ENCODE data around the gene VPS54.
A peak's percentile ranks its signal among the peaks of the same experiment; 100 is the strongest.

Gene VPS54

GRCh38 chr2:64052463-64053241, 33.4 kb upstream of the VPS54 start:
- H3K36me3 ChIP-seq (ENCODE audit: control insufficient read depth in 2 of 2, insufficient read depth in 2 of 2, low read length in 2 of 2) = no peaks in the 10 kb centered on the region
- H3K27ac ChIP-seq (ENCODE audit: low read depth in 2 of 2, low read length in 2 of 2) = no peak overlapping the region
- no peaks in the 10 kb centered on the region for H3K27me3 ChIP-seq (ENCODE audit: control insufficient read depth in 2 of 2, insufficient read depth in 2 of 2, low read length in 2 of 2)
- no peak overlapping the region for H3K4me3 ChIP-seq (ENCODE audit: low read length in 2 of 2)
- peaks cover 3% of the 10 kb centered on the region in 2 donors for H3K4me1 ChIP-seq (ENCODE audit: control insufficient read depth in 2 of 2, insufficient read depth in 2 of 2, low read length in 2 of 2)
- no peaks in the 10 kb centered on the region for H3K9me3 ChIP-seq (ENCODE audit: control insufficient read depth in 2 of 2, low read length in 2 of 2)
- no peak overlapping the region for H3K9ac ChIP-seq (ENCODE audit: low read depth in 1 of 2, low read length in 2 of 2)

GRCh38 chr2:64049633-64050220, 30.5 kb upstream of the VPS54 start:
- H3K27me3 ChIP-seq (ENCODE audit: control insufficient read depth in 2 of 2, insufficient read depth in 2 of 2, low read length in 2 of 2) = no peaks in the 10 kb centered on the region
- H3K4me3 ChIP-seq (ENCODE audit: low read length in 2 of 2) = no peak overlapping the region
- H3K27ac ChIP-seq (ENCODE audit: low read depth in 2 of 2, low read length in 2 of 2) = no peak overlapping the region
- H3K4me1 ChIP-seq (ENCODE audit: control insufficient read depth in 2 of 2, insufficient read depth in 2 of 2, low read length in 2 of 2) = peaks cover 3% of the 10 kb centered on the region in 2 donors
- no peaks in the 10 kb centered on the region for H3K36me3 ChIP-seq (ENCODE audit: control insufficient read depth in 2 of 2, insufficient read depth in 2 of 2, low read length in 2 of 2)
- peak overlapping the region; percentile 15 to 34 for H3K9ac ChIP-seq (ENCODE audit: low read depth in 1 of 2, low read length in 2 of 2)
- H3K9me3 ChIP-seq (ENCODE audit: control insufficient read depth in 2 of 2, low read length in 2 of 2) = no peaks in the 10 kb centered on the region

DNA sequence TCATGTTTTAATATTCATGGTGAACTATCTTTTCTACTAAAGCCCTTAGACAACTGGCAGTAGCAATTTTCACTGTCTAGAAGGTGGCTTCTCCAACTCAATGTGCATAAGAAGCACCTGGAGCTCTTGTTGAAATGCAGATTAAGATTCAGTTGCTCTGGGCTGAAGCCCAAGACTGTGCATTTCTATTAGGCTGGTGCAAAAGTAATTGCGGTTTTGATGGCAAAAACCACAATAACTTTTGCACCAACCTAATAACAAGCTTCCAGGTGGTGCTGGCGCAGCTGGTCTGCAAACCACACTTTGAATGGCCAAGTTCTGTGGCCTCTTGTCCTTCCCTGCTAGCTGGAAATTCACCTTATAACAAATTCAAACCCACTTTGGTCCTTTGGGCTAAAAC, 26.7 kb upstream of the VPS54 start:
- no peak overlapping the region for H3K4me3 ChIP-seq (ENCODE audit: low read length in 2 of 2)
- H3K27me3 ChIP-seq (ENCODE audit: control insufficient read depth in 2 of 2, insufficient read depth in 2 of 2, low read length in 2 of 2) = no peaks in the 10 kb centered on the region

GRCh38 chr2:64040161-64040560, 20.9 kb upstream of the VPS54 start:
- Histone ChIP-seq H3K9ac (ENCODE audit: low read depth in 1 of 2, low read length in 2 of 2) (no peak overlapping the region), H3K4me3 (ENCODE audit: low read length in 2 of 2) (no peak overlapping the region)

More for the DNA sequence above, 26.7 kb upstream of the VPS54 start:
- peaks cover 3% of the 10 kb centered on the region in 2 donors for H3K4me1 ChIP-seq (ENCODE audit: control insufficient read depth in 2 of 2, insufficient read depth in 2 of 2, low read length in 2 of 2)
- H3K36me3 ChIP-seq (ENCODE audit: control insufficient read depth in 2 of 2, insufficient read depth in 2 of 2, low read length in 2 of 2) = no peaks in the 10 kb centered on the region
- H3K9me3 ChIP-seq (ENCODE audit: control insufficient read depth in 2 of 2, low read length in 2 of 2) = no peaks in the 10 kb centered on the region
- no peak overlapping the region for H3K9ac ChIP-seq (ENCODE audit: low read depth in 1 of 2, low read length in 2 of 2)
- H3K27ac ChIP-seq (ENCODE audit: low read depth in 2 of 2, low read length in 2 of 2) = no peak overlapping the region

GRCh38 chr2:64036034-64036705, 16.9 kb upstream of the VPS54 start:
- no peak overlapping the region for H3K27ac ChIP-seq (ENCODE audit: low read depth in 2 of 2, low read length in 2 of 2)
- no peaks in the 10 kb centered on the region for H3K9me3 ChIP-seq (ENCODE audit: control insufficient read depth in 2 of 2, low read length in 2 of 2)
- H3K9ac ChIP-seq (ENCODE audit: low read depth in 1 of 2, low read length in 2 of 2) = no peak overlapping the region
- H3K36me3 ChIP-seq (ENCODE audit: control insufficient read depth in 2 of 2, insufficient read depth in 2 of 2, low read length in 2 of 2) = no peaks in the 10 kb centered on the region
- H3K4me3 ChIP-seq (ENCODE audit: low read length in 2 of 2) = no peak overlapping the region
- peaks cover 0 to 2% of the 10 kb centered on the region in 2 donors for H3K4me1 ChIP-seq (ENCODE audit: control insufficient read depth in 2 of 2, insufficient read depth in 2 of 2, low read length in 2 of 2)
- no peaks in the 10 kb centered on the region for H3K27me3 ChIP-seq (ENCODE audit: control insufficient read depth in 2 of 2, insufficient read depth in 2 of 2, low read length in 2 of 2)

More at GRCh38 chr2:64040161-64040560, 20.9 kb upstream of the VPS54 start:
- Histone ChIP-seq H3K36me3 (ENCODE audit: control insufficient read depth in 2 of 2, insufficient read depth in 2 of 2, low read length in 2 of 2) (no peaks in the 10 kb centered on the region), H3K9me3 (ENCODE audit: control insufficient read depth in 2 of 2, low read length in 2 of 2) (no peaks in the 10 kb centered on the region), H3K27me3 (ENCODE audit: control insufficient read depth in 2 of 2, insufficient read depth in 2 of 2, low read length in 2 of 2) (no peaks in the 10 kb centered on the region), H3K4me1 (ENCODE audit: control insufficient read depth in 2 of 2, insufficient read depth in 2 of 2, low read length in 2 of 2) (peaks cover 0 to 2% of the 10 kb centered on the region in 2 donors), H3K27ac (ENCODE audit: low read depth in 2 of 2, low read length in 2 of 2) (no peak overlapping the region)

GRCh38 chr2:64035072-64035942, 16.1 kb upstream of the VPS54 start:
- no peak overlapping the region for H3K9ac ChIP-seq (ENCODE audit: low read depth in 1 of 2, low read length in 2 of 2)
- H3K4me1 ChIP-seq (ENCODE audit: control insufficient read depth in 2 of 2, insufficient read depth in 2 of 2, low read length in 2 of 2) = peaks cover 0 to 2% of the 10 kb centered on the region in 2 donors
- H3K27me3 ChIP-seq (ENCODE audit: control insufficient read depth in 2 of 2, insufficient read depth in 2 of 2, low read length in 2 of 2) = no peaks in the 10 kb centered on the region
- H3K4me3 ChIP-seq (ENCODE audit: low read length in 2 of 2) = no peak overlapping the region
- H3K9me3 ChIP-seq (ENCODE audit: control insufficient read depth in 2 of 2, low read length in 2 of 2) = no peaks in the 10 kb centered on the region
- H3K27ac ChIP-seq (ENCODE audit: low read depth in 2 of 2, low read length in 2 of 2) = no peak overlapping the region
- no peaks in the 10 kb centered on the region for H3K36me3 ChIP-seq (ENCODE audit: control insufficient read depth in 2 of 2, insufficient read depth in 2 of 2, low read length in 2 of 2)

GRCh38 chr2:64029116-64029665, 10.0 kb upstream of the VPS54 start:
- no peak overlapping the region for H3K4me3 ChIP-seq (ENCODE audit: low read length in 2 of 2)
- H3K36me3 ChIP-seq (ENCODE audit: control insufficient read depth in 2 of 2, insufficient read depth in 2 of 2, low read length in 2 of 2) = no peaks in the 10 kb centered on the region
- H3K4me1 ChIP-seq (ENCODE audit: control insufficient read depth in 2 of 2, insufficient read depth in 2 of 2, low read length in 2 of 2) = no peaks in the 10 kb centered on the region
- no peaks in the 10 kb centered on the region for H3K27me3 ChIP-seq (ENCODE audit: control insufficient read depth in 2 of 2, insufficient read depth in 2 of 2, low read length in 2 of 2)
- H3K27ac ChIP-seq (ENCODE audit: low read depth in 2 of 2, low read length in 2 of 2) = no peak overlapping the region
- H3K9ac ChIP-seq (ENCODE audit: low read depth in 1 of 2, low read length in 2 of 2) = no peak overlapping the region
- H3K9me3 ChIP-seq (ENCODE audit: control insufficient read depth in 2 of 2, low read length in 2 of 2) = no peaks in the 10 kb centered on the region

DNA sequence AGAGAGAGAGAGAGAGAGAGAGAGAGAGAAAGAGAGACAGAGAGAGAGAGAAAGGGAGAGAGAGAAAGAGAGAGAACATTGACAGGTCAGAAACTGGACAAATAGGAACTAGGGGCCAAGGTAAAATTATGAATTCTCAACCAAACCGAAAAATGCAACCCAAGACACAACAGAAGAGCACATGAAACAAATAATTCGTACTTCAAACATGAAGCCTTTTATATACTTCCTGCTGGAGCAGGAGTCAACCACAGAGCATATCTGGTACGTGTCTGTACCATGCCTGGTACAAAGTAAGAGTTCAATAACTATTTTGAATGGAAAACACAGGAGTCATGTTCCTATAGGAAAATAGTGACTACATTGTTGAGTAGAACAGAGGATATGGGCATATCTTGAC, 6.5 kb upstream of the VPS54 start:
- no peak overlapping the region for H3K4me3 ChIP-seq (ENCODE audit: low read length in 2 of 2)
- H3K4me1 ChIP-seq (ENCODE audit: control insufficient read depth in 2 of 2, insufficient read depth in 2 of 2, low read length in 2 of 2) = peaks cover 0 to 4% of the 10 kb centered on the region in 2 donors
- H3K27ac ChIP-seq (ENCODE audit: low read depth in 2 of 2, low read length in 2 of 2) = no peak overlapping the region
- no peaks in the 10 kb centered on the region for H3K9me3 ChIP-seq (ENCODE audit: control insufficient read depth in 2 of 2, low read length in 2 of 2)
- H3K36me3 ChIP-seq (ENCODE audit: control insufficient read depth in 2 of 2, insufficient read depth in 2 of 2, low read length in 2 of 2) = no peaks in the 10 kb centered on the region
- no peak overlapping the region for H3K9ac ChIP-seq (ENCODE audit: low read depth in 1 of 2, low read length in 2 of 2)
- H3K27me3 ChIP-seq (ENCODE audit: control insufficient read depth in 2 of 2, insufficient read depth in 2 of 2, low read length in 2 of 2) = no peaks in the 10 kb centered on the region

DNA sequence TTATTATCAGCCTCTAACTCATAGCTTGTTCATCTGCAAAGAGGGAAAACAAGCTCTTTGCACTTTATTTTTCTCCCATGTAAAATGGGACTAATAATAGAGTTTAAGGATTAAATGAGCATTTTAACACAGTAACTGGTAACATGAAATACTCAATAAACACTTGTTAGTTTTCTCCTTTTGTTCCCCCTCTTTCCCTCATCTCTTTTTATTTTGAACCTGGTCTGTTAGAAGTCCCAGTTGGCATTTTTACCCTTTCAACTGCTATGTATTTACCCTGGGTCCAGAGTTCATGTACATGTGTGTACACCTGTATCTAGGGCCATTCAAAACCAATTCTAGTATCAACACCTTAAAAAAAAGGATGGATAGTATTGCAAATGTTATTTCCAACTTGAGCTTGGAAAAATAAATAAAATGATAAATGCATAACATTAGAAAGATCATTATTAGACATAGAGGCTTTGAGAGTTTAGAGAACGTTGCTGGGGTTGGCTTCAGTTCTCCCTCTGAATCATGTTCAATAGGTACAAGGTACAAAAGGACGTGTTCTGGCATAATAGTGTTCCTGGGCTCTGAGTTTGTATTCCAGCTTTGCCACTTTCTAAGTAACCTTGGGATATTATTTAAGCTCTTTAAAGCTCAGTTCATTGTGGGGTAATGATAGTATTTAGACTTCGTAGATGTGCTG, 5.2 kb upstream of the VPS54 start:
- Histone ChIP-seq H3K36me3 (ENCODE audit: control insufficient read depth in 2 of 2, insufficient read depth in 2 of 2, low read length in 2 of 2) (no peaks in the 10 kb centered on the region), H3K27me3 (ENCODE audit: control insufficient read depth in 2 of 2, insufficient read depth in 2 of 2, low read length in 2 of 2) (no peaks in the 10 kb centered on the region), H3K9me3 (ENCODE audit: control insufficient read depth in 2 of 2, low read length in 2 of 2) (no peaks in the 10 kb centered on the region), H3K4me1 (ENCODE audit: control insufficient read depth in 2 of 2, insufficient read depth in 2 of 2, low read length in 2 of 2) (peaks cover 6 to 13% of the 10 kb centered on the region in 2 donors), H3K9ac (ENCODE audit: low read depth in 1 of 2, low read length in 2 of 2) (no peak overlapping the region), H3K4me3 (ENCODE audit: low read length in 2 of 2) (no peak overlapping the region), H3K27ac (ENCODE audit: low read depth in 2 of 2, low read length in 2 of 2) (no peak overlapping the region)
